Loucy (cell line): ENCODE measurements around the gene ATP5MC2.
"Not testable (repeated sequence)": the region's sequence is repeated elsewhere in the genome, so short reads cannot be mapped to it uniquely, and the experiment has no call there.

Experiments
- H2AFZ ChIP-seq: fragments of 200-600 bp; sonication (generic); 2 replicates; pipeline ENCODE4 v1.6.0; 2016; ENCODE audit warnings: antibody characterized with exemption, mild to moderate bottlenecking, low read length, moderate library complexity
- H3F3A ChIP-seq: fragments of 200-600 bp; 2 replicates; pipeline ENCODE4 v1.6.0; 2016; ENCODE audit warnings: antibody characterized with exemption, low read depth, mild to moderate bottlenecking
- H3K27me3 ChIP-seq: fragments of 200-600 bp; sonication (generic); 2 replicates; pipeline ENCODE4 v1.6.1; 2014; ENCODE audit warnings: low read length, mild to moderate bottlenecking; ENCODE audit not compliant: insufficient read depth, poor library complexity, severe bottlenecking
- H3K36me3 ChIP-seq: fragments of 200-600 bp; sonication (generic); 2 replicates; pipeline ENCODE4 v1.6.1; 2016; ENCODE audit warnings: low read length; ENCODE audit not compliant: insufficient read depth
- H3K4me1 ChIP-seq: fragments of 200-600 bp; sonication (generic); 2 replicates; pipeline ENCODE4 v1.5.1; 2014; ENCODE audit warnings: low read length, mild to moderate bottlenecking; ENCODE audit not compliant: insufficient read depth, poor library complexity, severe bottlenecking
- H3K4me2 ChIP-seq: fragments of 200-600 bp; sonication (generic); 2 replicates; pipeline ENCODE4 v1.6.0; 2014; ENCODE audit warnings: antibody characterized with exemption, low read length, low read depth, mild to moderate bottlenecking; ENCODE audit not compliant: poor library complexity, severe bottlenecking
- H3K4me3 ChIP-seq: fragments of 200-600 bp; sonication (generic); 2 replicates; pipeline ENCODE4 v1.5.1; 2014; ENCODE audit warnings: low read length, mild to moderate bottlenecking, mixed read lengths; ENCODE audit not compliant: poor library complexity, severe bottlenecking
- H3K79me2 ChIP-seq: fragments of 200-600 bp; sonication (generic); 2 replicates; pipeline ENCODE4 v1.6.1; 2014; ENCODE audit warnings: low read length; ENCODE audit not compliant: insufficient read depth
- H3K9ac ChIP-seq: fragments of 200-600 bp; sonication (generic); 2 replicates; pipeline ENCODE4 v1.6.0; 2014; ENCODE audit warnings: mild to moderate bottlenecking, low read depth, low read length, moderate library complexity; ENCODE audit not compliant: poor library complexity, severe bottlenecking
- H3K9me2 ChIP-seq: fragments of 200-600 bp; sonication (generic); replicated peaks from 2 replicates; pipeline ENCODE4 v1.6.1; 2016; ENCODE audit warnings: low read depth, low read length, mixed read lengths
- H3K9me3 ChIP-seq: fragments of 200-600 bp; sonication (generic); 2 replicates; pipeline ENCODE4 v1.6.1; 2014; ENCODE audit warnings: mild to moderate bottlenecking, antibody characterized with exemption, low read length, low read depth; ENCODE audit not compliant: insufficient read depth
- H4K20me1 ChIP-seq: fragments of 200-600 bp; sonication (generic); 2 replicates; pipeline ENCODE4 v1.6.0; 2014; ENCODE audit warnings: antibody characterized with exemption, low read length, mild to moderate bottlenecking; ENCODE audit not compliant: insufficient read depth, poor library complexity, severe bottlenecking
- EZH2phosphoT487 ChIP-seq: fragments of 200-600 bp; IDR thresholded peaks from 2 replicates; pipeline ENCODE4 v1.6.1; 2018; ENCODE audit warnings: antibody characterized with exemption, mild to moderate bottlenecking, moderate library complexity, borderline replicate concordance
- TF ChIP-seq, protein P1 (sequence below): fragments of 200-600 bp; sonication (generic); conservative IDR thresholded peaks from 2 replicates; pipeline ENCODE4 v1.5.1; 2014; ENCODE audit warnings: mild to moderate bottlenecking, antibody characterized with exemption, low read length

Gene ATP5MC2

DNA sequence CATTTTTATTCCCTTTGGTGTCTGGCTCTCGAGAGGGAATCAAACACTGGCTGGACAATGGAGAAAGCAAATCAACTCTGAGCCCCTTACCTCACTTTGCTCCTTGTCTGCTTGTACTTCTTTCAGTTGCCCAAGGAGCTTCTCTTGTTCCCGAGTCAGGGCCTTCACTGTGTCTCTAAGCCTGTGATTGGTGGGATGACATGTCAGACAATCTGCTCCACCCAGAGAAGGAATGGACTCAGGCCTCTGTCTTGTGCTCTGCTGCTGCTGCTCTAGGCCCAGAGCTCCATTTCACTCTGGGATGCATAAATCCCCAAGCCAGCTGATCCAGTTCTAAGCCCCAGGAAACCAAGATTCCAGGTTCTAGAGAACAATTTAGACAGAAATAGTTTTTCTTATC lies 43.8 kb upstream of the ATP5MC2 start:
- no peaks in the 10 kb centered on the region for H3K4me1 ChIP-seq
- TF ChIP-seq, protein P1, sequence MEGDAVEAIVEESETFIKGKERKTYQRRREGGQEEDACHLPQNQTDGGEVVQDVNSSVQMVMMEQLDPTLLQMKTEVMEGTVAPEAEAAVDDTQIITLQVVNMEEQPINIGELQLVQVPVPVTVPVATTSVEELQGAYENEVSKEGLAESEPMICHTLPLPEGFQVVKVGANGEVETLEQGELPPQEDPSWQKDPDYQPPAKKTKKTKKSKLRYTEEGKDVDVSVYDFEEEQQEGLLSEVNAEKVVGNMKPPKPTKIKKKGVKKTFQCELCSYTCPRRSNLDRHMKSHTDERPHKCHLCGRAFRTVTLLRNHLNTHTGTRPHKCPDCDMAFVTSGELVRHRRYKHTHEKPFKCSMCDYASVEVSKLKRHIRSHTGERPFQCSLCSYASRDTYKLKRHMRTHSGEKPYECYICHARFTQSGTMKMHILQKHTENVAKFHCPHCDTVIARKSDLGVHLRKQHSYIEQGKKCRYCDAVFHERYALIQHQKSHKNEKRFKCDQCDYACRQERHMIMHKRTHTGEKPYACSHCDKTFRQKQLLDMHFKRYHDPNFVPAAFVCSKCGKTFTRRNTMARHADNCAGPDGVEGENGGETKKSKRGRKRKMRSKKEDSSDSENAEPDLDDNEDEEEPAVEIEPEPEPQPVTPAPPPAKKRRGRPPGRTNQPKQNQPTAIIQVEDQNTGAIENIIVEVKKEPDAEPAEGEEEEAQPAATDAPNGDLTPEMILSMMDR = no peak
- TF ChIP-seq EZH2phosphoT487 = no peak
- no peaks in the 10 kb centered on the region for H3K79me2 ChIP-seq
- no peak overlapping the region for H3K4me3 ChIP-seq
- no peaks in the 10 kb centered on the region for H4K20me1 ChIP-seq
- H3K9me2 ChIP-seq = no peaks in the 10 kb centered on the region
- H2AFZ ChIP-seq = no peak overlapping the region
- no peak overlapping the region for H3K9ac ChIP-seq
- H3K27me3 ChIP-seq = no peaks in the 10 kb centered on the region
- no peaks in the 10 kb centered on the region for H3K36me3 ChIP-seq
- no peaks in the 10 kb centered on the region for H3F3A ChIP-seq
- H3K9me3 ChIP-seq = no peaks in the 10 kb centered on the region
- H3K4me2 ChIP-seq = no peak overlapping the region

DNA sequence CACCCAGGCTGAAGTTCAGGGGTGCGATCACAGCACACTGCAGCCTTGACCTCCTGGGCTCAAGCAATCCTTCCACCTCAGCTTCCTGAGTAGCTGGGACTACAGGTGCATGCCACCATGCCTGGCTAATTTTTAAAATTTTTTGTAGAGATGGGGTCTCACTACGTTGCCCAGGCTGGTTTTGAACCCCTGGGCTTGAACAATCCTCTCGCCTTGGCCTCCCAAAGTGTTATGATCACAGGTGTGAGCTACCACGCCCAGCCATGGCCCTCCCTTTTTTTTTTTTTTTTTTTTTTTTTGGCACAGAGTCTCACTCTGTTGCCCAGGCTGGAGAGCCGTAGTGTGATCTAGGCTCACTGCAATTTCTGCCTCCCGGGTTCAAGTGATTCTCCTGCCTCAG lies 42.7 kb upstream of the ATP5MC2 start:
- not testable (repeated sequence) for H3K4me2 ChIP-seq, H3K36me3 ChIP-seq, H3K4me1 ChIP-seq, H3K9me2 ChIP-seq, H3K79me2 ChIP-seq, H2AFZ ChIP-seq, H3K4me3 ChIP-seq, H3F3A ChIP-seq, H3K9me3 ChIP-seq, H3K9ac ChIP-seq, H3K27me3 ChIP-seq, H4K20me1 ChIP-seq

GRCh38 chr12:53717319-53717718 lies 41.4 kb upstream of the ATP5MC2 start:
- no peak overlapping the region for H3K4me3 ChIP-seq
- no peak overlapping the region for H3K9ac ChIP-seq
- H3F3A ChIP-seq = no peaks in the 10 kb centered on the region
- no peaks in the 10 kb centered on the region for H3K9me2 ChIP-seq
- no peaks in the 10 kb centered on the region for H4K20me1 ChIP-seq
- TF ChIP-seq EZH2phosphoT487 = no peak
- TF ChIP-seq, protein P1 = no peak
- no peaks in the 10 kb centered on the region for H3K9me3 ChIP-seq
- H3K4me1 ChIP-seq = no peaks in the 10 kb centered on the region
- no peaks in the 10 kb centered on the region for H3K36me3 ChIP-seq
- H3K27me3 ChIP-seq = no peaks in the 10 kb centered on the region
- H3K4me2 ChIP-seq = no peak overlapping the region
- H2AFZ ChIP-seq = no peak overlapping the region
- no peaks in the 10 kb centered on the region for H3K79me2 ChIP-seq

GRCh38 chr12:53714004-53714403 lies 38.1 kb upstream of the ATP5MC2 start:
- no peak overlapping the region for H2AFZ ChIP-seq
- no peaks in the 10 kb centered on the region for H3K27me3 ChIP-seq
- TF ChIP-seq, protein P1 = no peak
- no peak for TF ChIP-seq EZH2phosphoT487
- H3K4me2 ChIP-seq = no peak overlapping the region
- no peaks in the 10 kb centered on the region for H3K9me2 ChIP-seq
- no peaks in the 10 kb centered on the region for H3K36me3 ChIP-seq
- H3K9ac ChIP-seq = no peak overlapping the region
- no peaks in the 10 kb centered on the region for H3K79me2 ChIP-seq
- H3K9me3 ChIP-seq = no peaks in the 10 kb centered on the region
- no peaks in the 10 kb centered on the region for H3F3A ChIP-seq
- no peak overlapping the region for H3K4me3 ChIP-seq
- no peaks in the 10 kb centered on the region for H3K4me1 ChIP-seq
- no peaks in the 10 kb centered on the region for H4K20me1 ChIP-seq
